ENCODE results near the gene SCAMP2.

DNA sequence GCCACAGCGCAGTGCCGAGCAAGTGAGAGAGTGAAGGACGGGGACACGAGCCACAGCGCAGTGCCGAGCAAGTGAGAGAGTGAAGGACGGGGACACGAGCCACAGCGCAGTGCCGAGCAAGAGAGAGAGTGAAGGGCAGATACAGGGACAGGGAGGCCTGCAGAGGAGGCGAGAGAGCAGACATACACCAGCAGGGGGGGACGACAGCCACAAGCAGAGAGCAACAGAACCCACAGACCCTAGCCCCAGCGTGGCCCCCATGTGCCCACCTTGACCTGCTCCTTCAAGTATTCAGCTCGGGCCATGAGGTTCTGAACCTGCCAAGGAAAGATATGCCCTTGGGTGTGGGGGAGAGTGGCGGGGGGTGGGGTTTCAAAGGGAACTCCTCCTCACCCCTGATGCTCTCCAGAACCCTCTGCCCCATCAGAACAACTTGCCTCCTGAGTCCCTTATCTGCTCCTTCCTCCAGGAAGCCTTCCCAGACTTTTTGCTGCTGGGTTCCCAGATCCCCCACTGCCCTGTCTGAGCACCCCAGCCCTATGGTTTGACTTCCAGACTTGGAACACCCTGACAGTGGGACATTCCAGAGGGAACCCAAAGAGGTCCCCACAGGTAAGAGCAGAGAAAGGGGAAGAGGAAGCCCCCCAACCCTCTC, 35.6 kb downstream of the SCAMP2 start:
- TF ChIP-seq POLR2A (IDR thresholded peaks at IDR 0.05): no peak
- TF ChIP-seq, protein P1, sequence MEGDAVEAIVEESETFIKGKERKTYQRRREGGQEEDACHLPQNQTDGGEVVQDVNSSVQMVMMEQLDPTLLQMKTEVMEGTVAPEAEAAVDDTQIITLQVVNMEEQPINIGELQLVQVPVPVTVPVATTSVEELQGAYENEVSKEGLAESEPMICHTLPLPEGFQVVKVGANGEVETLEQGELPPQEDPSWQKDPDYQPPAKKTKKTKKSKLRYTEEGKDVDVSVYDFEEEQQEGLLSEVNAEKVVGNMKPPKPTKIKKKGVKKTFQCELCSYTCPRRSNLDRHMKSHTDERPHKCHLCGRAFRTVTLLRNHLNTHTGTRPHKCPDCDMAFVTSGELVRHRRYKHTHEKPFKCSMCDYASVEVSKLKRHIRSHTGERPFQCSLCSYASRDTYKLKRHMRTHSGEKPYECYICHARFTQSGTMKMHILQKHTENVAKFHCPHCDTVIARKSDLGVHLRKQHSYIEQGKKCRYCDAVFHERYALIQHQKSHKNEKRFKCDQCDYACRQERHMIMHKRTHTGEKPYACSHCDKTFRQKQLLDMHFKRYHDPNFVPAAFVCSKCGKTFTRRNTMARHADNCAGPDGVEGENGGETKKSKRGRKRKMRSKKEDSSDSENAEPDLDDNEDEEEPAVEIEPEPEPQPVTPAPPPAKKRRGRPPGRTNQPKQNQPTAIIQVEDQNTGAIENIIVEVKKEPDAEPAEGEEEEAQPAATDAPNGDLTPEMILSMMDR (IDR thresholded peaks at IDR 0.05): no peak
